Upper lobe of left lung (tissue), 4 donors: ENCODE results near the gene TSHZ1.

Experiments
- CTCF ChIP-seq, 6 experiments: fragments of 450-650 bp in 4 of 6; fragments of 200-600 bp in 2 of 6; sonication (generic) in 2 of 6; IDR thresholded peaks; one replicate each; pipeline ENCODE4 v1.5.1; 2016 to 2019; ENCODE audit warnings: antibody characterized with exemption in 6 of 6
- EP300 ChIP-seq, 4 donors: sonication (generic); formaldehyde crosslinking; IDR thresholded peaks; one replicate each; pipeline ENCODE4 v1.5.1; 2017; ENCODE audit warnings: antibody characterized with exemption in 4 of 4, control low read depth in 2 of 4
- POLR2A ChIP-seq, 4 donors: fragments of 450-650 bp; IDR thresholded peaks; one replicate each; pipeline ENCODE4 v1.5.1; 2016 to 2017; ENCODE audit warnings: antibody characterized with exemption in 4 of 4, mild to moderate bottlenecking in 2 of 4
- POLR2AphosphoS5 ChIP-seq, 2 donors: sonication (generic); formaldehyde crosslinking; IDR thresholded peaks; one replicate each; pipeline ENCODE4 v1.5.1; 2017; ENCODE audit warnings: antibody characterized with exemption in 2 of 2

- TF ChIP-seq CTCF (IDR thresholded peaks at IDR 0.05) (no peak), POLR2AphosphoS5 (IDR thresholded peaks at IDR 0.05) (no peak), POLR2A (IDR thresholded peaks at IDR 0.05) (no peak), EP300 (IDR thresholded peaks at IDR 0.05) (no peak)
Measured at GRCh38 chr18:75238786-75239185, 28.2 kb downstream of the TSHZ1 start.
